NCI-H1417 treated with DMSO at 0.1 percent for 48 hours (cell line): Measurements from ENCODE around the gene DEGS1.
A peak's percentile ranks its signal among the peaks of the same experiment; 100 is the strongest.
"Not testable (repeated sequence)": the region's sequence is repeated elsewhere in the genome, so short reads cannot be mapped to it uniquely, and the experiment has no call there.

Experiments used
- DNase-seq: peaks from one replicate; lab custom pipeline; 2025; lab: John Stamatoyannopoulos, UW

Gene DEGS1

GRCh38 chr1:224180783-224181452 is 2.1 kb upstream of the DEGS1 start:
- DNase-seq = no peak

GRCh38 chr1:224181453-224181810 is 1.6 kb upstream of the DEGS1 start:
- DNase-seq = no peak

GRCh38 chr1:224182057-224182865 is 779 bp upstream of the DEGS1 start:
- DNase-seq = peak; percentile 29

GRCh38 chr1:224183591-224184312 is 712 bp downstream of the DEGS1 start:
- DNase-seq = no peak

GRCh38 chr1:224185208-224185607 is 2.2 kb downstream of the DEGS1 start:
- no peak for DNase-seq

DNA sequence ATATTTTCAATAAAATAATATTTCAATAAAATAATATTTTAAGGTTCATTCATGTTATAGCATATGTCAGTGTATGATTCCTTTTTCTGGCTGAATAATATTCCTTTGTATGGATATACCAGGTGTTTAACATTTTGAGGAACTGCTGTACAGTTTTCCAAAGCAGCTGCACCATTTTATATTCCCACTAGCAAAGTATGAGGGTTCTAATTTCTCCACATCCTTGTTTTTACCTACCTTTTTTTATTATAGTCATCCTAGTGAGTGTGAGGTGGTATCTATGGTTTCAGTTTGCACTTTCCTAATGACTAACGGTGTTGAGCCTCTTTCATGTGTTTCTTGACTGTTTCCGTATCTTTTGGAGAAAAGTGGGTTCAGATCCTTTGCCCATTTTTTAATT is 5.2 kb downstream of the DEGS1 start:
- DNase-seq = no peak

DNA sequence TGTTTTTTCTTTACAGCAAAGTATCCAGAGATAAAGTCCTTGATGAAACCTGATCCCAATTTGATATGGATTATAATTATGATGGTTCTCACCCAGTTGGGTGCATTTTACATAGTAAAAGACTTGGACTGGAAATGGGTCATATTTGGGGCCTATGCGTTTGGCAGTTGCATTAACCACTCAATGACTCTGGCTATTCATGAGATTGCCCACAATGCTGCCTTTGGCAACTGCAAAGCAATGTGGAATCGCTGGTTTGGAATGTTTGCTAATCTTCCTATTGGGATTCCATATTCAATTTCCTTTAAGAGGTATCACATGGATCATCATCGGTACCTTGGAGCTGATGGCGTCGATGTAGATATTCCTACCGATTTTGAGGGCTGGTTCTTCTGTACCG is 6.5 kb downstream of the DEGS1 start:
- DNase-seq = no peak

DNA sequence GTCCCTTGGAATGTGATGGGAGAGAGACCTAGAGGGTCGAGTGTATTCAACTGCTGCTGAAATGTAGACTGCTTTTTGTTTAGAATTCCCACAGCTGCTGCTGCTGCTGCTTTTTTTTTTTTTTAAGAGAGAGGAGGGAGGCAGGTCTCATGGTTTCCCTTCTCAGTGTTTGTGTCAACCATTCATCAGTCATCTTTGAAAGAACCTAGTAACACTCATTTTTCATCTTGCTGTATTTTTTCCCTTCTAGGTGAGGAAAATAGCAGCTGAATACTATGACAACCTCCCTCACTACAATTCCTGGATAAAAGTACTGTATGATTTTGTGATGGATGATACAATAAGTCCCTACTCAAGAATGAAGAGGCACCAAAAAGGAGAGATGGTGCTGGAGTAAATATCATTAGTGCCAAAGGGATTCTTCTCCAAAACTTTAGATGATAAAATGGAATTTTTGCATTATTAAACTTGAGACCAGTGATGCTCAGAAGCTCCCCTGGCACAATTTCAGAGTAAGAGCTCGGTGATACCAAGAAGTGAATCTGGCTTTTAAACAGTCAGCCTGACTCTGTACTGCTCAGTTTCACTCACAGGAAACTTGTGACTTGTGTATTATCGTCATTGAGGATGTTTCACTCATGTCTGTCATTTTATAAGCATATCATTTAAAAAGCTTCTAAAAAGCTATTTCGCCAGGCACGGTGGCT is 9.2 kb downstream of the DEGS1 start:
- DNase-seq = no peak

GRCh38 chr1:224193319-224193966 is 10.4 kb downstream of the DEGS1 start:
- DNase-seq = no peak

DNA sequence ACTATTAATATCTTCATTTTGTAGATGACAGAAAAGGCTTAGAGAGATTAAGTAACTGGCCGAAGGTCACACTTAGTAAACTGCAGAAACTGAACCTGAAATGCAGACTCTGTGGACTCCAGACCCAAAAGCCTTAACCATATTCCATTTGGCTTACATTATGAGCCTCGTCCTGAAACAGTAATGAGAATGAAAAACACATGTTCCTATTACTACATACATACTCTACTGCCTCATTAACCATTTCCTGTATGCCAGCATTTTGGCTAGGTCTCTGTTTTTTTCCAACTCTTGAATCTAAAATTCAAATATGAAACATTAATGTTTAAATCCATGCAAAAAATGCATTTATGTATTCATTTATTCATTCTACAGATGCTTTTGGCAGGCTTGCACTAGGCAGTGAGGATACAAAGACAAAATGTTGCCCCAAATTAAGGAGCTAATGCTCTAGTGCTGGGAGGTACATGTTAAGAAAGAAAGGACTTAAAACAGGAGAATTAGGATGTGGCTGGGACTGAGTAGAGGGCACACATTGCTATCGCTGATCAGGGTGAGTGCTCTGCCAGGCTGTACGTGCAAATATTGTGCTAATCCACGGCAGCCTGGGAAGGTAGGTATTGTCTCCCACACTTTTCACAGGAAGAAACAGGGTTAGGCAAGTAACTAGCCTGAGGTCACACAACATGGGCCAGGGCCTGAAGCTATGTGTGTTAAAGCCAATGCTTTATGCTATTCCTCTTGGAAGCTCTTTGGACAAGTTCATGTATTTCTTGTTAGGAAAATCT is 14.0 kb downstream of the DEGS1 start:
- no peak for DNase-seq

DNA sequence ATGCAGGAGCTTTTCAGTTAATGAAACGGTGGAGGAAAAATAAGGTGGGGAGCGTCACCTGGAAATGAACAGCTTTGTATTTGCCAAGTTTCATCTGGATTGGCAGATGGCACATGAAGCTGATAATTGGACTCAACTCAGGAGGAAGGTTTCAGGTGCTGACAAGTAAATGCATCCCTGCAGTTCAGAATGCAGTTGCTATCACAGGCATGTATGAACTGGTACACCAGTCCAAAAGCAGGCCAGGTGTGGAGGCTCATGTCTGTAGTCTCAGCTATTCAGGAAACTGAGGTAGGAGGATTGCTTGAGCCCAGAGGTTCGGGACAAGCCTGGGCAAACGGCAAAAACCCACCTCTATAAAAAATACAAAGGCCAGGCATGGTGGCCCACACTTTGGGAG is 15.5 kb downstream of the DEGS1 start:
- DNase-seq = no peak

DNA sequence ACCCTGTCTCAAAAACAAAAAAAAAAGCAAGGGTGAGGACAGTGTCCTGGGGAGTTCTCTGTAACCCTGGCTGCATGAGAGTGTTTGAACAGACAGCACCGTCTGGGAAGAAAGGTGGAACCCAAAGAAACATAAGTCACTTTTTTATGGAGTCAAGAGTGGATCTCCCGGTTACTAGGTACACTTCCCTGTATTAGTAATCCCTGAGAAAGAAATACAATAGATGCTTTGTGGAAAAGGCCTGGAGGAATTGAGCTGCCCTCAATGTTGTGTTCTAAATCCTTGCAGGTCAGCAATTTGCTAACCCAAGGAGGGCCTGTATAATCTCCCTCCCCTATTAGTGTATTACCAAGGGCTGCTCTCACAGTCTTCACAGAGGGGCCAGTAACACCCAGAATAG is 16.6 kb downstream of the DEGS1 start:
- no peak for DNase-seq

DNA sequence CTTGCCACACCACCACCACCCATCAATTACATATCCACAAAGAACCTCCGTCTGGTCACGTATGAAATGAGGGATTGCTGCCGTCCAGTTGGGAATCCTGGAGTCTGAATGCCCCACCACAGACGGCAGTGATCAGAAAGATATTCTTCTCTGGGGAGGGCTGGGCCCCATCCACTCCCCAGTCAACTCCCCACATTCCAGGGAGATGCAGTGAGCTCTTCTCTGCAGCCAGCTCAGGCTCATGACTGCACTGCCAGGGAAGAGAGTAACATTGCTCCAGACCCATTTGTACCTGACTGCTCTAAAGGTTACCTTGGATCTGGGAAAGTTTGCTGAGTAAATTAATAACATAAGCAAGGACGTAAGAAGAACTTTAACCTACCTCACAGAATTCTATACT is 18.3 kb downstream of the DEGS1 start:
- DNase-seq = no peak

GRCh38 chr1:224201853-224202252 is 18.8 kb downstream of the DEGS1 start:
- no peak for DNase-seq

- DNase-seq = no peak
Observed at GRCh38 chr1:224203243-224204016, 20.4 kb downstream of the DEGS1 start.

DNA sequence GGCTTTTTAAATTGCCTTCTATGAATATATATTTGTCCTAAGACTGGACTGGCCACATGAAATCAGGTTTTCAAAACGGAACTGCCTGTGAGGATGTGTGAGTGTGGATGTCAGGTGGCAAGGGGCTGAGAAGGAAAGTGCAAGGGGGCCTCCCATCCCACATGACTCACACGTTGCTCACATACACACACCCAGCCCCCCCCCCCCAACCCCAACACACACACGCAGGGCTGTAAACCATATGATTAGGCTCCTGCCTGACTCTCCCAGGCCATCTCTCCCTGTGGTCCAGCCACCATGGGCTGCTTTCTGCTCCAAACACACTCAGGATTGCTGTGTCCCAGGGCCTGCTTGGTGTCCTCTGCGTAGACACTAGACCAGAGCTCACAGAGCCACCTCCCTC is 22.4 kb downstream of the DEGS1 start:
- no peak for DNase-seq

- DNase-seq = not testable (repeated sequence)
Observed at GRCh38 chr1:224205931-224206538, 23.0 kb downstream of the DEGS1 start.

GRCh38 chr1:224211206-224211962 is 28.3 kb downstream of the DEGS1 start:
- DNase-seq = peak; percentile 6

- no peak for DNase-seq
Observed at GRCh38 chr1:224212618-224213061, 29.6 kb downstream of the DEGS1 start.
